Activated naive CD8-positive, alpha-beta T cell treated with anti-CD3 and anti-CD28 coated beads, Interleukin-2, amount 50 U/mL, for 24 hours (primary cell): ENCODE data around the gene FMN1.

Experiments used
- ATAC-seq: fragments of 150-1000 bp; cut with Tn5 transposase; one replicate; pipeline ENCODE4 v1.10.0; 2021
- DNase-seq: peaks from one replicate; pipeline ENCODE4 v3.0.0; 2021
- H3K27ac Mint-ChIP-seq: one replicate; pipeline ENCODE4 v1.8.0; 2021; ENCODE audit warnings: mild to moderate bottlenecking, mixed read lengths
- H3K27me3 Mint-ChIP-seq: one replicate; pipeline ENCODE4 v1.8.0; 2021; ENCODE audit warnings: mixed read lengths
- H3K36me3 Mint-ChIP-seq: one replicate; pipeline ENCODE4 v1.8.0; 2021; ENCODE audit warnings: low read depth, mixed read lengths
- H3K4me1 Mint-ChIP-seq: one replicate; pipeline ENCODE4 v1.8.0; 2021; ENCODE audit warnings: mixed read lengths
- H3K4me3 Mint-ChIP-seq: one replicate; pipeline ENCODE4 v1.8.0; 2021; ENCODE audit warnings: mild to moderate bottlenecking, moderate library complexity, mixed read lengths
- H3K9me3 Mint-ChIP-seq: one replicate; pipeline ENCODE4 v1.8.0; 2021; ENCODE audit warnings: mixed read lengths

FMN1 gene

GRCh38 chr15:33183334-33183733 lies 11.2 kb downstream of the FMN1 start:
- no peak overlapping the region for H3K4me3 Mint-ChIP-seq

GRCh38 chr15:33182926-33183325 lies 11.6 kb downstream of the FMN1 start:
- DNase-seq (no peak), ATAC-seq (no peak)
- H3K9me3 Mint-ChIP-seq, result no peaks in the 10 kb centered on the region
- no peaks in the 10 kb centered on the region for H3K36me3 Mint-ChIP-seq
- peaks cover 3% of the 10 kb centered on the region for H3K4me1 Mint-ChIP-seq
- no peaks in the 10 kb centered on the region for H3K27me3 Mint-ChIP-seq
- H3K4me3 Mint-ChIP-seq, result no peak overlapping the region
- H3K27ac Mint-ChIP-seq, result no peak overlapping the region

More at GRCh38 chr15:33183334-33183733, 11.2 kb downstream of the FMN1 start:
- no peaks in the 10 kb centered on the region for H3K27me3 Mint-ChIP-seq
- peaks cover 4% of the 10 kb centered on the region for H3K4me1 Mint-ChIP-seq
- H3K36me3 Mint-ChIP-seq, result no peaks in the 10 kb centered on the region
- no peak overlapping the region for H3K27ac Mint-ChIP-seq
- no peak for DNase-seq
- H3K9me3 Mint-ChIP-seq, result no peaks in the 10 kb centered on the region
- ATAC-seq, result no peak

DNA sequence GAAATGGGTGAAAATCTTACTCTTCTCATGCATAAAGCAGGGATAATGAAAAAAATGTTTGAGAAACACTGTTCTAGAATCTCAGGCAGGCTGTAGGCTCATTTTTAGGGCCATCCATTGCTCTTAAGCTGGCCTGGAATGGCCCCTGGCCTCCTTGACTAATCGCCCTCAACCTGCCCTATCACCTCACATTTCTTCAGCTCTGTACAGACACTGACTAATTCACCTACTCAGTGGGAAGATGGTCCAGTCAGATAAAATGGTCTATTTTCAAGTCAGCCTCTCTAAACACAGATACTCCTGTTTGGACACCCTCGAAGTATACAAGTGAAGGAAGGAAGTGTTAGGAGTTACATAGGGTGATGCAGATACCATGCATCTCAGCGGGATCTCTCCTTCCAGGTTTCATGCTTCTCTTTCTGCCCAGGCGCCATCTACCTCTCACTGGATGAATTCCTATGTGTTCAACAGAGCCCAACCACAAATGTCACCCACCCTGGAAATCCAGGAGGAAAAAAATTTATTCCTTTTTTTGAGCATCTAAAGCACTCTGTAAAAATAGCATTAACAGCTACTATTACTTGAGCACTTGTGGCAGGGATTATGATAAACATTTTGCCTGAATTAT lies 12.1 kb downstream of the FMN1 start:
- Mint-ChIP-seq H3K4me3 (no peak overlapping the region), H3K27me3 (no peaks in the 10 kb centered on the region), H3K4me1 (peaks cover 3% of the 10 kb centered on the region), H3K9me3 (no peaks in the 10 kb centered on the region), H3K27ac (no peak overlapping the region), H3K36me3 (no peaks in the 10 kb centered on the region)
- ATAC-seq (peak; percentile 49), DNase-seq (no peak)

DNA sequence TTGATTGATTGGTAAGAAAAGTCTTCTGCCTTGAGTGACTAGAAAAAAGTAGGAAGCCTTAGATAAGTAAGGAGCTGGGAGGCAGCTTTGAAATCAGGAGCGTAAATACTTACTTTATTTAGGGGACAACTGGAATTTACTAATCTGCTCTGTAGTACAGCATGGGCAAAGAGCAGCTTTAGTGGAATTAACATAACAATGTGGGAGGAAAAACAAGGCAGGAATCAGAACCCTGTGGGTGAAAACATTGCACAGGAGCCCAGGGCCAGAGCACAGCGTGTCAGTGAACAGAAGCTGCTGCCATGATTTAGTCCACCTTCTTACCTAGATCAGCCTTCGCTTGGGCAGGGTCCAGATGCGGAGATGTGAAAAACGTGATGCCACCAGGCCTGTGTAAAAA lies 14.6 kb downstream of the FMN1 start:
- no peaks in the 10 kb centered on the region for H3K9me3 Mint-ChIP-seq
- ATAC-seq (no peak), DNase-seq (no peak)
- peaks cover 2% of the 10 kb centered on the region for H3K27me3 Mint-ChIP-seq
- peaks cover 3% of the 10 kb centered on the region for H3K4me1 Mint-ChIP-seq
- H3K4me3 Mint-ChIP-seq, result no peak overlapping the region
- H3K36me3 Mint-ChIP-seq, result no peaks in the 10 kb centered on the region
- no peak overlapping the region for H3K27ac Mint-ChIP-seq

DNA sequence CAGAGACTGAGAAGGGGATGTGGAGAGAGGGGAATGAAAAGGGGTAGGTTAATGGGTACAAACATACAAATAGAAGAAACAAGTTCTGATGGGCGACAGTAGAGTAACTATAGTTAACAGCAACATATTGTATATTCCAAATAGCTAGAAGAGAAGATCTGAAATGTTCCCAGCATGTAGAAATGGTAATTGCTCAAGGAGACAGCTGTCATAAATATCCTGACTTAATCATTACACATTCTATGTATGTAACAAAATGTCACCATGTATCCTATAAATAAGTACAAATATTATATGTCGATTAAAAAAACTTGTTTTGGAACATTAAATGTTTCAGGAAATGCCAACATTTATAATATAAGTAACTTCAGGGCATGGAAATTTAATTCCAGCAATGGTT lies 23.3 kb downstream of the FMN1 start:
- no peak overlapping the region for H3K27ac Mint-ChIP-seq
- no peaks in the 10 kb centered on the region for H3K4me1 Mint-ChIP-seq
- no peak overlapping the region for H3K4me3 Mint-ChIP-seq
- peaks cover 3% of the 10 kb centered on the region for H3K9me3 Mint-ChIP-seq
- no peaks in the 10 kb centered on the region for H3K36me3 Mint-ChIP-seq
- ATAC-seq, result no peak
- no peak for DNase-seq
- peaks cover 7% of the 10 kb centered on the region for H3K27me3 Mint-ChIP-seq

DNA sequence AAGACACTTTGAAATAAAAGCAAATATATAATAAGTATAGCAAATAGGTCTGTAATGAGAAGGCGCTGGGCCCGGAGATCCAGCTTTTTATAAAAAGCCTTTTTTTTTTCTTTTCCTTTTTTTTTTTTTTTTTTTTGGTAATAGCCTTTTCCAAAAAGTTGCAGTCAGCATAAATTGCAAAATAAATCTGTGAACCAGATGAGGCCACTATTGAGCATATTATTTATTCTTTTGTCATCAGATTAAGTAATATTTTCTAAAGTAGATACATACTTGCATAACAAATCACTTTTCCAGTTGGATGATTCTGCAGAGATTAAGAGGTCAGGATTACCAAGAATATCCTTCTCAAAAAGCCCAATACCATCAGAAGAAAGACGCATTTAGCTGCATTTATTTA lies 24.9 kb downstream of the FMN1 start:
- no peaks in the 10 kb centered on the region for H3K36me3 Mint-ChIP-seq
- peaks cover 3% of the 10 kb centered on the region for H3K9me3 Mint-ChIP-seq
- no peak for DNase-seq
- no peak for ATAC-seq
- peaks cover 7% of the 10 kb centered on the region for H3K27me3 Mint-ChIP-seq
- no peak overlapping the region for H3K27ac Mint-ChIP-seq
- no peaks in the 10 kb centered on the region for H3K4me1 Mint-ChIP-seq
- H3K4me3 Mint-ChIP-seq, result no peak overlapping the region

- Mint-ChIP-seq H3K4me1 (no peaks in the 10 kb centered on the region), H3K27me3 (peaks cover 7% of the 10 kb centered on the region), H3K4me3 (no peak overlapping the region), H3K36me3 (no peaks in the 10 kb centered on the region), H3K27ac (no peak overlapping the region), H3K9me3 (peaks cover 3% of the 10 kb centered on the region)
- ATAC-seq (no peak), DNase-seq (no peak)
Observed at GRCh38 chr15:33168444-33168843, 26.1 kb downstream of the FMN1 start.

DNA sequence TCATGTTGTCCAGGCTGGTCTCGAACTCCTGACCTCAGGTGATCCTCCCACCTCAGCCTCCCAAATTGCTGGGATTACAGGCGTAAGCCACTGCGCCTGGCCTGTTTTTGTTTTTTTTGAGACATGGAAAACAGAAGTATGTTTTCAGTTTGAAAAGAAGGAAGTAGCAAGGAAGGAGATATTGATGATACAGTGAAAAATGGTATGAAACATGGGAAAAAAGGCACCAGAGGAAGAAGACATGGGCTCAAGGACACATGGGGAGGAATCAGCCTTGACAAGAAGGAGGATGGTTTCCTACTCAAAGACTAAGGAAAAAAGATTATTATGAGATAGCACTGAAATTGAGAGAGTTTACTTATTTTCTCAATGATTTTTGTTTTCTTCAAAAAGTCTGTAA lies 30.7 kb downstream of the FMN1 start:
- no peak overlapping the region for H3K27ac Mint-ChIP-seq
- peaks cover 3% of the 10 kb centered on the region for H3K9me3 Mint-ChIP-seq
- H3K4me3 Mint-ChIP-seq, result no peak overlapping the region
- H3K27me3 Mint-ChIP-seq, result peaks cover 7% of the 10 kb centered on the region
- ATAC-seq (no peak), DNase-seq (no peak)
- H3K4me1 Mint-ChIP-seq, result peaks cover 11% of the 10 kb centered on the region
- H3K36me3 Mint-ChIP-seq, result no peaks in the 10 kb centered on the region

- ATAC-seq (no peak), DNase-seq (no peak)
- no peaks in the 10 kb centered on the region for H3K27me3 Mint-ChIP-seq
- H3K4me1 Mint-ChIP-seq, result peaks cover 14% of the 10 kb centered on the region
- no peak overlapping the region for H3K4me3 Mint-ChIP-seq
- H3K36me3 Mint-ChIP-seq, result no peaks in the 10 kb centered on the region
- H3K27ac Mint-ChIP-seq, result no peak overlapping the region
- H3K9me3 Mint-ChIP-seq, result no peaks in the 10 kb centered on the region
Observed at GRCh38 chr15:33161209-33161608, 33.3 kb downstream of the FMN1 start.

GRCh38 chr15:33160581-33161165 lies 33.8 kb downstream of the FMN1 start:
- ATAC-seq (no peak), DNase-seq (no peak)
- peaks cover 14% of the 10 kb centered on the region for H3K4me1 Mint-ChIP-seq
- no peaks in the 10 kb centered on the region for H3K36me3 Mint-ChIP-seq
- no peaks in the 10 kb centered on the region for H3K27me3 Mint-ChIP-seq
- H3K9me3 Mint-ChIP-seq, result no peaks in the 10 kb centered on the region
- no peak overlapping the region for H3K4me3 Mint-ChIP-seq
- H3K27ac Mint-ChIP-seq, result no peak overlapping the region

- Mint-ChIP-seq H3K27me3 (no peaks in the 10 kb centered on the region), H3K27ac (no peak overlapping the region), H3K36me3 (no peaks in the 10 kb centered on the region), H3K9me3 (no peaks in the 10 kb centered on the region), H3K4me3 (no peak overlapping the region), H3K4me1 (peaks cover 14% of the 10 kb centered on the region)
- no peak for DNase-seq
- no peak for ATAC-seq
Observed at GRCh38 chr15:33159726-33160453, 34.6 kb downstream of the FMN1 start.

DNA sequence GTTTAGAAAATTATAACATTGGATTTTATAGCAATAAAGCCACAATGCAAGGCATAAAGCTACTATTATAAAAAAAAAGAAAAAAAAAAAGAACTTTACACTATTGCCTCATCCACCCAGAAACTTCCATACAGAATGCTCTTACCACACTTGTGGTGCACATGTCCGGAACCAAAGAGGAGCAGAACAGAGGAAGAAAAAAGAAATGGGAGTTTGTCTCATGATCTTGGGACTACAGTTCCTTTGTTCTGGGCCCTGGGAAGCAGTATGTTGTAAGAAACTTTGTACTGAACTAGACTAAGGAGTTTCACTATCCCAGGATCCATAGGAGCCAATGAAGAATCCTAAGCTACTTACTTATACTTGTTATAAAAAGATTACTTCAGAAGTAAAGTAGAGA lies 36.1 kb downstream of the FMN1 start:
- ATAC-seq (no peak), DNase-seq (no peak)
- Mint-ChIP-seq H3K27me3 (no peaks in the 10 kb centered on the region), H3K9me3 (no peaks in the 10 kb centered on the region), H3K4me1 (peaks cover 14% of the 10 kb centered on the region), H3K27ac (no peak overlapping the region), H3K36me3 (no peaks in the 10 kb centered on the region), H3K4me3 (no peak overlapping the region)

- no peaks in the 10 kb centered on the region for H3K27me3 Mint-ChIP-seq
- peaks cover 16% of the 10 kb centered on the region for H3K4me1 Mint-ChIP-seq
- H3K36me3 Mint-ChIP-seq, result no peaks in the 10 kb centered on the region
- no peak overlapping the region for H3K27ac Mint-ChIP-seq
- no peak for ATAC-seq
- no peak for DNase-seq
- H3K4me3 Mint-ChIP-seq, result no peak overlapping the region
- H3K9me3 Mint-ChIP-seq, result no peaks in the 10 kb centered on the region
Observed at GRCh38 chr15:33157371-33158037, 37.0 kb downstream of the FMN1 start.

- Mint-ChIP-seq H3K9me3 (no peaks in the 10 kb centered on the region), H3K36me3 (no peaks in the 10 kb centered on the region), H3K4me1 (peaks cover 21% of the 10 kb centered on the region), H3K4me3 (no peak overlapping the region), H3K27me3 (no peaks in the 10 kb centered on the region), H3K27ac (no peak overlapping the region)
- DNase-seq (no peak), ATAC-seq (no peak)
Observed at GRCh38 chr15:33155691-33156420, 38.7 kb downstream of the FMN1 start.
